Lower leg skin (tissue), 4 donors: ENCODE results near the gene CTNND2. TPM values are rescaled to one million over a fixed set of nuclear protein-coding genes. Genes with fewer than 3 reads are reported as not detected.

ENCODE experiments used
- DNase-seq, 2 donors: peaks; one replicate each; pipeline ENCODE4 v3.0.0-alpha.2; 2019; ENCODE audit warnings: low spot score in 2 of 2
- H3K4me3 ChIP-seq: fragments of 200-600 bp; sonication (generic); 2 replicates; pipeline ENCODE4 v1.5.1; 2017; ENCODE audit warnings: mild to moderate bottlenecking, low read depth; ENCODE audit not compliant: poor library complexity, severe bottlenecking
- POLR2A ChIP-seq, 2 donors: fragments of 450-650 bp; IDR thresholded peaks; one replicate each; pipeline ENCODE4 v1.6.1; 2016 to 2017; ENCODE audit warnings: antibody characterized with exemption in 2 of 2, mild to moderate bottlenecking in 1 of 2, moderate library complexity in 1 of 2
- WGBS, 2 donors: methylation state at CpG; one replicate each; pipeline ENCODE4 v1.1.5; 2018; 5-methylcytosine and 5-hydroxymethylcytosine counted together
- intact Hi-C: fragments of 100-400 bp; cut with DNase I; formaldehyde crosslinking; loops from one replicate; pipeline ENCODE4 v1.15.0; 2023; ENCODE audit warnings: low total_unique reads
- total RNA-seq, 4 donors: library from RNA; depleted of rRNA; stranded (reverse); fragments of >200 nt; gene quantifications; one replicate each; pipeline ENCODE4 v1.1.0, GENCODE V29; 2016
- TF ChIP-seq, protein P1 (sequence below), 3 donors: fragments of 450-650 bp; IDR thresholded peaks; one replicate each; pipeline ENCODE4 v1.5.1; 2016; ENCODE audit warnings: antibody characterized with exemption in 3 of 3, mild to moderate bottlenecking in 3 of 3, moderate library complexity in 2 of 3

The CTNND2 gene
- total RNA-seq, 4 donors from 2014 or later, result 0.21 to 2.9 (median 0.55) TPM

DNA sequence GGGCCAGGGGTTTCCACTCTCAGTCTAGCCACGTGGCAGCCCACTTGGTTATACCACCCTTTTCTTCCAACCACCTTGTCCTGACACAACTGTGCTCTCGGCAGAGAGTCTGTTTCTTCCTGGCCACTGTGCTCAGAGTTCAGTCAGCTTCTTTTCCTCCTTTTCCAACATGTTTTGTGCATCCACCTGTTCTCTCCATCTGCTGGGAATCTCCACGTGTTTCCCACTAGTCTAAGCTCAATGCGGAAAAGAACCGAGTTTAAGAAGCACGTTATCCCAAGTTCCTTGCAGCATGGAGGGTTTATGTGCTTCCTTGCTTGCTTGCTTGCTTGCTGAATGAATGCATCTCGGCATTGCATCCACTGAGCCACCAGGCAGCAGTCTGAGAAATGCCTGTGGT lies 599.6 kb downstream of the CTNND2 start:
- H3K4me3 ChIP-seq, result no peak overlapping the region
- TF ChIP-seq POLR2A (IDR thresholded peaks at IDR 0.05), result no peak
- TF ChIP-seq, protein P1, sequence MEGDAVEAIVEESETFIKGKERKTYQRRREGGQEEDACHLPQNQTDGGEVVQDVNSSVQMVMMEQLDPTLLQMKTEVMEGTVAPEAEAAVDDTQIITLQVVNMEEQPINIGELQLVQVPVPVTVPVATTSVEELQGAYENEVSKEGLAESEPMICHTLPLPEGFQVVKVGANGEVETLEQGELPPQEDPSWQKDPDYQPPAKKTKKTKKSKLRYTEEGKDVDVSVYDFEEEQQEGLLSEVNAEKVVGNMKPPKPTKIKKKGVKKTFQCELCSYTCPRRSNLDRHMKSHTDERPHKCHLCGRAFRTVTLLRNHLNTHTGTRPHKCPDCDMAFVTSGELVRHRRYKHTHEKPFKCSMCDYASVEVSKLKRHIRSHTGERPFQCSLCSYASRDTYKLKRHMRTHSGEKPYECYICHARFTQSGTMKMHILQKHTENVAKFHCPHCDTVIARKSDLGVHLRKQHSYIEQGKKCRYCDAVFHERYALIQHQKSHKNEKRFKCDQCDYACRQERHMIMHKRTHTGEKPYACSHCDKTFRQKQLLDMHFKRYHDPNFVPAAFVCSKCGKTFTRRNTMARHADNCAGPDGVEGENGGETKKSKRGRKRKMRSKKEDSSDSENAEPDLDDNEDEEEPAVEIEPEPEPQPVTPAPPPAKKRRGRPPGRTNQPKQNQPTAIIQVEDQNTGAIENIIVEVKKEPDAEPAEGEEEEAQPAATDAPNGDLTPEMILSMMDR (IDR thresholded peaks at IDR 0.05), result no peak
- WGBS, 2 donors, result 82 to 86% methylated on average over 7 of the region's 7 CpGs
- intact Hi-C loops, result no loop called here
- no peak for DNase-seq

DNA sequence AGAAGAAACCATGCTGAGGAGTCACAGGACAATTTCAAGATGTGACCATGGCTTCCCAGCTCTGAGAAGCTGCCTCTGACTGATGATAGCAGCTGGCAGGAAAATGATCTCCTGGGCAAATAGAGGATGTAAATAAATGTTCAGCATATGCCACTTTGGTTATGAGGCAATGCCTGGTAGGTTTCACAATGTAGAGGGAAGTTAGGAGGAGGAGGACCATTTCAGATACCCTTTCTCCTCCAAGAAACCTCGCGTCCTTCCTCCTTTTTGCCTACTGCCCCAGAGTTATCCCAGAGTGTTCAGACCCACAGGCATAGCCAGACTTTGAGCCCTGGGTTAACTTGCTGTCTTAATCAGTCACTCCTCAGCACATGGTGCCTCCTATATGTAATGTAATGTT lies 601.6 kb downstream of the CTNND2 start:
- no peak for TF ChIP-seq POLR2A (IDR thresholded peaks at IDR 0.05)
- TF ChIP-seq, protein P1 (IDR thresholded peaks at IDR 0.05), result no peak
- 76 to 89% methylated on average over 2 of the region's 2 CpGs for WGBS, 2 donors
- DNase-seq, result no peak
- intact Hi-C loops, result no loop called here
- H3K4me3 ChIP-seq, result no peak overlapping the region

DNA sequence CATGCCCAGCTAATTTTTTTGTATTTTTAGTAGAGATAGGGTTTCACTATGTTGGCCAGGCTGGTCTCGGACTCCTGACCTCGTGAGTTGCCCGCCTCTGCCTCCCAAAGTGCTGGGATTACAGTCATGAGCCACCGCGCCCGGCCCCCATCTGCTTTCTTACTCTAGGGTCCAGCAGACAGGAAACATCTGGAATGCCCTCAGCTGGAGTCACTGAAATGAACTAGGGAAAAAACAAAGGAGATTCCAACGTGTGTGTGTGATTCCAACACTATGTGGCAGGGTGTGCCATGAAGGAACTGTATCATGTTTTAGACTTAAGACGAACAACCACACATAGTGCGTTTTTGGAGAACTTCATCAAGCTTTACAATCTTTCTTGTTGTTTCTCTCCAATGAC lies 603.1 kb downstream of the CTNND2 start:
- no peak for DNase-seq
- intact Hi-C loops, result no loop called here
- whole genome bisulfite sequencing, 2 donors, result 73 to 78% methylated on average over 9 of the region's 9 CpGs

DNA sequence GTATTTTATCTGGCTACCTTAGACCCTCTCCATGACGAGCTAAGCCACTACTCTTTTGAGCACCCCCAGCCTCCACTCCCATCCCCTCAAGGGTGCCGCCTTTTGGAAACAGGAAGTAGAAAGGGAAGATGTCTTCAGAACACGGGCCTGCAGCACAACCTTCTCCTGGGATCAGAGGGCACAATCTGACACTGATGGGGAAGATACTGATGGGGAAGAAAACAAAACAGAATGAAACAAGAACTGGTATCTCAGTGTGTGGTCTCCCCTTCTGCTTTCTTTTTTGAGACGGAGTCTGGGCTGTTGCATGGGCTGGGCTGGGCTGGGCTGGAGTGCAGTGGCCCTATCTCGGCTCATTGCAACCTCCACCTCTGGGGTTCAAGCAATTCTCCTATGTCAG lies 603.5 kb downstream of the CTNND2 start:
- TF ChIP-seq, protein P1 (IDR thresholded peaks at IDR 0.05), result no peak
- no peak for TF ChIP-seq POLR2A (IDR thresholded peaks at IDR 0.05)
- no peak overlapping the region for H3K4me3 ChIP-seq
- intact Hi-C loops, result no loop called here
- WGBS, 2 donors, result 70 to 85% methylated on average over 5 of the region's 5 CpGs
- DNase-seq, result no peak

More for the DNA sequence above, 603.1 kb downstream of the CTNND2 start:
- H3K4me3 ChIP-seq, result no peak overlapping the region
- no peak for TF ChIP-seq POLR2A (IDR thresholded peaks at IDR 0.05)
- TF ChIP-seq, protein P1 (IDR thresholded peaks at IDR 0.05), result no peak

DNA sequence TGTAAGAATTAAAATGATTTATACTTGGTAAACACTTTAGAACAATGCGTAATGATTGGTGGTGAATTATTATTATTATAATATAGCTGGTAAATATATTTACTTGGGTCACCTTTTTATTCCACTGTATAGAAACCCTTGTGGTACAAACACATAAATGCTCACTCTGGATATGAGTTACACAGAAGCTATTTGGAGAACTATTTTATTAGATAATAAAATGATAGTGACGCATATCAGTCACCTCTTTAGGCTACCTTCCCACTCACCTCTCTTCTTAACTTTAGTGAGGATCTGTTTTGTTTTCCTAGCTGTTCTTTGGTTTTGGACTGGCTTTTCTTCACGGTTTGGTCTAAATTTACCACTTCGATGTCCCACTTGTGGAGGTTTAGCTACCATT lies 605.4 kb downstream of the CTNND2 start:
- intact Hi-C loops, result no loop called here
- 90% methylated on average over 4 of the region's 4 CpGs for WGBS, 2 donors
- no peak overlapping the region for H3K4me3 ChIP-seq
- no peak for DNase-seq
- TF ChIP-seq, protein P1 (IDR thresholded peaks at IDR 0.05), result no peak
- TF ChIP-seq POLR2A (IDR thresholded peaks at IDR 0.05), result no peak

DNA sequence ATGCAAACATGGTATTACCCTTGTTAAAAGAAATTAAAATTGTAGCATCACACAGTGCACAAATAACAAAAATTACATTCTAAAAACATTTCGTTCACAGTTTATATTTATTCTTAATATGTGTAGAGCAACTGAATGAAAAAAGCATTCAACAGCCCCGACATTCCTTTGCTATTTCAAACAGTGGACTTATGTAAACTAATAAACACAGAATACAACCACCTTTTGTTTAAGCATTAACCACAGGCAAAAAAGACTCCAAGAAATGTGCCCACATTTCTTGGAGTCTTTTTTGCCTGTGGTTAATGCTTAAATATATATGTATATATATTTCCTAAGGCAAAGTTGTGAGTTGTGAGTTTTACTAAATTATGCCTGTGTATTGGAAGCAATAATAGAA lies 610.7 kb downstream of the CTNND2 start:
- DNase-seq, result no peak
- TF ChIP-seq, protein P1 (IDR thresholded peaks at IDR 0.05), result no peak
- TF ChIP-seq POLR2A (IDR thresholded peaks at IDR 0.05), result no peak
- intact Hi-C loops, result no loop called here
- 45 to 46% methylated on average over 2 of the region's 2 CpGs for WGBS, 2 donors
- no peak overlapping the region for H3K4me3 ChIP-seq
